Transverse colon (tissue), 4 donors: ENCODE measurements around the gene ARHGAP21. TPM values are rescaled to one million over a fixed set of nuclear protein-coding genes. Genes with fewer than 3 reads are reported as not detected.

Experiments used
- DNase-seq: peaks from one replicate; pipeline ENCODE4 v3.0.0-alpha.2; 2019
- H3K27ac ChIP-seq, 4 donors: fragments of 200-600 bp; sonication (generic); 2 replicates each; pipeline ENCODE4 v1.5.1; 2016 to 2018; ENCODE audit warnings: inconsistent platforms in 4 of 4
- H3K27me3 ChIP-seq: fragments of 200-600 bp; sonication (generic); 2 replicates; pipeline ENCODE4 v1.5.1; 2017; ENCODE audit warnings: inconsistent platforms
- H3K36me3 ChIP-seq, 4 donors: fragments of 200-600 bp; sonication (generic); 2 replicates each; pipeline ENCODE4 v1.5.1; 2017 to 2019; ENCODE audit warnings: inconsistent platforms in 4 of 4
- H3K4me1 ChIP-seq, 4 donors: fragments of 200-600 bp; sonication (generic); 2 replicates each; pipeline ENCODE4 v1.5.1; 2017 to 2020; ENCODE audit warnings: inconsistent platforms in 4 of 4
- H3K4me3 ChIP-seq, 4 donors: fragments of 200-600 bp; sonication (generic); 1 replicate in 1 of 4; 2 replicates in 3 of 4; pipeline versions ENCODE4 v1.5.1 to v1.6.1; 2017 to 2019; ENCODE audit warnings: inconsistent platforms in 4 of 4
- H3K9me3 ChIP-seq, 2 donors: fragments of 200-600 bp; sonication (generic); 2 replicates each; pipeline ENCODE4 v1.5.1; 2017 to 2019; ENCODE audit warnings: inconsistent platforms in 2 of 2
- CTCF ChIP-seq, 5 experiments: fragments of 200-600 bp in 3 of 5; fragments of 450-650 bp in 2 of 5; sonication (generic) in 3 of 5; IDR thresholded peaks; 1 replicate in 2 of 5; 2 replicates in 3 of 5; pipeline ENCODE4 v1.5.1; 2016 to 2017; ENCODE audit warnings: antibody characterized with exemption in 5 of 5, inconsistent platforms in 3 of 5, mild to moderate bottlenecking in 2 of 5, moderate library complexity in 1 of 5
- EP300 ChIP-seq: sonication (generic); formaldehyde crosslinking; IDR thresholded peaks from one replicate; pipeline ENCODE4 v1.6.1; 2017; ENCODE audit warnings: antibody characterized with exemption, low read depth
- POLR2A ChIP-seq: fragments of 450-650 bp; IDR thresholded peaks from one replicate; pipeline ENCODE4 v1.6.1; 2016; ENCODE audit warnings: antibody characterized with exemption, mild to moderate bottlenecking, moderate library complexity
- POLR2AphosphoS5 ChIP-seq, 3 donors: sonication (generic); formaldehyde crosslinking; IDR thresholded peaks; one replicate each; pipeline ENCODE4 v1.6.1; 2016; ENCODE audit warnings: antibody characterized with exemption in 3 of 3
- WGBS, 2 donors: methylation state at CpG; one replicate each; pipeline ENCODE4 v1.1.5; 2018; ENCODE audit warnings: low coverage in 1 of 2; 5-methylcytosine and 5-hydroxymethylcytosine counted together
- in situ Hi-C, 4 donors: fragments of 200-750 bp; cut with MboI; loops; one replicate each; pipeline versions ENCODE4 v1.15.0 to v1.15.1; 2017; ENCODE audit warnings: low sequenced_read_pairs in 3 of 4, low pct_ligation_motif_present in 1 of 4, low pct_unique_long_range_greater_than_20kb in 1 of 4
- intact Hi-C: fragments of 100-400 bp; cut with DNase I; formaldehyde crosslinking; loops from one replicate; pipeline ENCODE4 v1.15.1; 2023; ENCODE audit warnings: low total_unique reads
- total RNA-seq, 4 donors: library from RNA; depleted of rRNA; stranded (reverse); fragments of >200 nt; gene quantifications; one replicate each; pipeline ENCODE4 v1.1.0, GENCODE V29; 2016

The ARHGAP21 gene
- total RNA-seq, 4 donors from 2014 or later = 62.8 to 94.1 (median 89.3) TPM

- intact Hi-C loops (no loop called here), in situ Hi-C loops (no loop called here)
- Histone ChIP-seq H3K36me3 (no peaks in the 10 kb centered on the region), H3K9me3 (no peaks in the 10 kb centered on the region), H3K4me3 (no peak overlapping the region), H3K27me3 (no peaks in the 10 kb centered on the region), H3K27ac (no peak overlapping the region), H3K4me1 (no peaks in the 10 kb centered on the region)
- WGBS, 2 donors = 85 to 98% methylated on average over 5 of the region's 5 CpGs
- TF ChIP-seq POLR2A = no peak
- TF ChIP-seq POLR2AphosphoS5 (IDR thresholded peaks at IDR 0.05) = no peak
- TF ChIP-seq EP300 = no peak
- TF ChIP-seq CTCF (IDR thresholded peaks at IDR 0.05) = no peak
- no peak for DNase-seq
Observed at GRCh38 chr10:24618401-24618800, 105.3 kb downstream of the ARHGAP21 start.

GRCh38 chr10:24617771-24618396 is 105.8 kb downstream of the ARHGAP21 start:
- peak; percentile 66 for DNase-seq
- intact Hi-C loops = no loop called here
- Histone ChIP-seq H3K27ac (no peak overlapping the region), H3K9me3 (no peaks in the 10 kb centered on the region), H3K36me3 (no peaks in the 10 kb centered on the region), H3K4me3 (no peak overlapping the region), H3K27me3 (no peaks in the 10 kb centered on the region), H3K4me1 (no peaks in the 10 kb centered on the region)
- 50 to 54% methylated on average over 6 to 7 of the region's 7 CpGs for WGBS, 2 donors
- in situ Hi-C loops = no loop called here
- TF ChIP-seq POLR2AphosphoS5 (IDR thresholded peaks at IDR 0.05) = no peak
- peak; percentile 69 to 88 (median 81) for TF ChIP-seq CTCF (IDR thresholded peaks at IDR 0.05)
- TF ChIP-seq POLR2A = no peak

DNA sequence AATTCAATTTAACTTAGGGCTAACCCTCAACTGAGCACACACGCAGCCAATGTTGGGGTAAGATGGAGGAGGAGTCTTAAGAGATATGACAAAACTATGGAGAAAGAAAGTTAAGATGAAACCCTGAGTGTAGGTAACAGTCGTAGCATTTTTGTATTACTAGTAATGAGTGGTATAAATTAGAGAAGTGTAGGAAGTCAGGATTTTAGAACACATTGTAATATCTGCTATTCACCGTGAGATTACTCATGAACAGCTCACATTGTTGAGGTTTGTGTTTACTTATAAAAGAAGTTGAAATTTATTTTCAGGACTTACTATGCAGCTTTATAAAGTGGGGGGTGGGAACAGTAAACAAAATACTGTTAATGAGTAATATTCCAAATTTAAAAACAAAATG is 107.2 kb downstream of the ARHGAP21 start:
- no peaks in the 10 kb centered on the region for H3K9me3 ChIP-seq
- H3K4me1 ChIP-seq = no peaks in the 10 kb centered on the region
- no peaks in the 10 kb centered on the region for H3K27me3 ChIP-seq
- in situ Hi-C loops = no loop called here
- DNase-seq = no peak
- TF ChIP-seq POLR2A (no peak), EP300 (no peak), CTCF (IDR thresholded peaks at IDR 0.05) (no peak), POLR2AphosphoS5 (IDR thresholded peaks at IDR 0.05) (no peak)
- no peak overlapping the region for H3K27ac ChIP-seq
- 94 to 98% methylated on average over 3 of the region's 3 CpGs for whole genome bisulfite sequencing, 2 donors
- no peaks in the 10 kb centered on the region for H3K36me3 ChIP-seq
- H3K4me3 ChIP-seq = no peak overlapping the region
- intact Hi-C loops = no loop called here

DNA sequence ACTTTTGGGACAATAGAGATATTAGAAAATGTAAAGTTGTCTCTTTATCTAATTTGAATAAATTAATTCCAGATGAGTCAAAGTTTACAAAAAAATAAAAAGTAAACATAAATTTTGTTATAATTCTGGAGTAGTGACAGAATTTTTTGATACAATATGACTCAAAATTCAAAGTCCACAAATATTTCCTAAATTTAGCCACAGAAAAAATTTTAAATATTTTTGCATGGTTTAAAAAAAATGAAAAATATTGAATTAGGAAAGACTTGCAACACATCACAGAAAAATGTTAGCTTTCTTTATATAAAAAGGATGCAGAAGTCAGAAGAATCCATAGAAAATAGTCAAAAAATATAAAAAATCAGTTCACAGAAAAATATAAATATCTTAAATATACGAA is 117.7 kb downstream of the ARHGAP21 start:
- H3K4me3 ChIP-seq = no peak overlapping the region
- peaks cover 0 to 32% (median 11%) of the 10 kb centered on the region in 4 donors for H3K36me3 ChIP-seq
- no peak for DNase-seq
- no peaks in the 10 kb centered on the region for H3K4me1 ChIP-seq
- intact Hi-C loops (no loop called here), in situ Hi-C loops (no loop called here)
- 88 to 94% methylated on average over 1 of the region's 1 CpG for WGBS, 2 donors
- no peaks in the 10 kb centered on the region for H3K27me3 ChIP-seq
- no peak overlapping the region for H3K27ac ChIP-seq
- no peaks in the 10 kb centered on the region for H3K9me3 ChIP-seq
- TF ChIP-seq POLR2A (no peak), CTCF (IDR thresholded peaks at IDR 0.05) (no peak), EP300 (no peak), POLR2AphosphoS5 (IDR thresholded peaks at IDR 0.05) (no peak)
